Cerebellar cortex (tissue), 1 donor: ENCODE data around the gene FOXJ3.

Experiments
- DNase-seq: peaks from one replicate; pipeline ENCODE4 v3.0.0-alpha.2; 2015; ENCODE audit warnings: low spot score

The FOXJ3 gene

GRCh38 chr1:42335050-42335808 lies at the start of gene FOXJ3:
TSS of gene FOXJ3 (minus strand) at chr1:42335235. CDS start at chr1:42311093, 24,142 bp downstream.
- DNase-seq, result peak; percentile 91

GRCh38 chr1:42381280-42381673 lies 46.2 kb upstream of the FOXJ3 start:
- peak; percentile 29 for DNase-seq

- DNase-seq, result peak; percentile 62
These were observed 45.7 kb upstream of the FOXJ3 start, which contains the start of gene RIMKLA for GRCh38 chr1:42380586-42381279. TSS of gene RIMKLA (plus strand) at chr1:42380792. CDS start at chr1:42380935, 143 bp downstream.

GRCh38 chr1:42379794-42380585 lies 45.0 kb upstream of the FOXJ3 start:
- peak; percentile 26 for DNase-seq

GRCh38 chr1:42372796-42373195 lies 37.8 kb upstream of the FOXJ3 start:
- no peak for DNase-seq

GRCh38 chr1:42370876-42371549 lies 36.0 kb upstream of the FOXJ3 start:
- no peak for DNase-seq

DNA sequence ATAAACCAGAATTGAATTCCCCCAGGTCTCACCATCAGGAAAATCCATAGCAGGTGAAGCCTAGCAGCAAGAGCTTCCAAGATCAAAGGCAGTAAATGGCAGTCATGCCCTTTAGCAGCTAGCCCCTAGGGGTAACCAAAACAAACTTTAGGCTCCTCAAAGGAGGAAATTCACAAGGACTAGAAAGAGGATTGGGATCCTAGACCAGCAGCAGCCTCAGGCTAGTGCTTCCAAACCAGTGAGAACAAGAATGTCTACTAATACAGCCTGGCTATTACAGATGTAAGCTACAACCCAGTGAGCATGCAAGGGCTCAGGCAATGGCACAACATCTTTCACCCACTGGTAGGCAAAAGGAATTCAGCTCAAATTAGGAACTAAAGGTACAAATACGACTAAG lies 34.4 kb upstream of the FOXJ3 start:
- no peak for DNase-seq

- no peak for DNase-seq
These were observed 33.2 kb upstream of the FOXJ3 start for GRCh38 chr1:42368096-42368795.

DNA sequence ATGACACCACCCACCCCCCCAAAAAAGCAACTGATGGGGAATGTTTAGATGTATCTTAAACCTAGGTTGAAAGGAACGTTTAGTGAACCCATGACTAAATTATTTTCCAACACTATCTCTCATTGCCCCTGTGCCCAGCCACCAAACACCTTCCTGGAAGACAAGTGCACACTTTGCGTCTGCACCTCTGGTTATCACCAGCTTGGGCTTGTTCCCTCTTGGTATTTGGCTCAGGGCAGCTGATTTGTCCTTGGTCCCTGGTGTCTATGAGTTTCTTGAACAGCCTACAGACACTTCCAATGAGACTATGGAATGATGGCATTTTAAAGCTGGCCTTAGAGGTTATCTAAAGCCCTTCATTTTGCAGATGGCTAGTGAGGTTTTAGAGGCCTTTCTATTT lies 30.1 kb upstream of the FOXJ3 start:
- no peak for DNase-seq

DNA sequence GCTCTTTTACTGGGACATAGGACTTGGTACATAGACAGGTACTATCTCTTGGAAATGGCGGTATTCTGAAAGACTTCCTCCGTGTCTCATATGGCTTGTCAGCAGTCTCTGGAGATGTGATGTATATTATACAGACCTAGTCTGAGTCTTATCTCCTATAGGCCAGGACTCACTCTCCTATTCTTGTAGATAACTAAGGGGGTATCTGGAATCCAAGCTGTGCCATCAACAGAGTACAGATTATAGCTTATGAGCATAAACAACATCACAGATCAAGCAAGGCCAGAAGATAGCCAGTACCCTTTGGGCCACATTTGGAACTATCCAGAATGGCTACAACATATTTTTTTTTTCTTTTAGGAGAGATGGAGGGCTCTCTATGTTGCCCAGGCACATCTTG lies 29.5 kb upstream of the FOXJ3 start:
- no peak for DNase-seq

DNA sequence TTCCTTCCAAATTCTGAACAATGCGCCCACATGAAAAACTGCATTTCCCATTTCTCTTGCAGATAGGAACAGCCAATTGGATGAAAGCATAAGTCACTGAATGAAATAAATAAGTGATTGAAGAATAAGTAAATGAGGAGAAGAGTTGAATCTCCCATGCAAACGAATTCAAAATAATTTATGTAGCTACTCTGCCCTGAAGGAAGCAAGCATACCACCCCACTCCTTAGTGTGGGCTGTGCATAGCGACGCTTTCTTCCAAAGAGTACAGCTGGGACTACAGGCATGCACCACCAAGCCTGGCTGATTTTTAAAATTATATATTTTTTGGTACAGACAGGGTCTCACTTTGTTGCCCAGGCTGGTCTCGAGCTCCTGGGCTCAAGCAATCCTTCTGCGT lies 29.1 kb upstream of the FOXJ3 start:
- DNase-seq, result no peak

DNA sequence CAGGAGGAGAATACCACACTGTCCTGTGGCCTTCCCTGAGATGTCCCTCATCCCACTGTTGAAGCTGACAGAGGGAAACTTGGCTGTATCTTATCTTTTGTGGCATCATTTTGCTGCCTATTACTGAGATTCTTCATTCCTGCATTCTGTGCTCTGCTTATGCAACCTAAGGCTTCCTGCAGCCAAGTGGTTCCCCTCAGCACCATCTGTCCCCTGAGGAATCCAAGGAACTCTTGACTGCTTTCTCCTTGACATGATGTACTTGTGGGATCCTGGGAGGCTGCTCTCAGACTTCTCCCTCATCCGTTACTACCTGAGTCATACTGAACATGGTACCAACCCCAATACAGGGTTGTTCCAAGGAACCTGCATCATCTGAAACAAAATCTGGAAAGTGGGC lies 24.4 kb upstream of the FOXJ3 start:
- DNase-seq, result no peak

GRCh38 chr1:42358791-42359190 lies 23.8 kb upstream of the FOXJ3 start:
- DNase-seq, result no peak

DNA sequence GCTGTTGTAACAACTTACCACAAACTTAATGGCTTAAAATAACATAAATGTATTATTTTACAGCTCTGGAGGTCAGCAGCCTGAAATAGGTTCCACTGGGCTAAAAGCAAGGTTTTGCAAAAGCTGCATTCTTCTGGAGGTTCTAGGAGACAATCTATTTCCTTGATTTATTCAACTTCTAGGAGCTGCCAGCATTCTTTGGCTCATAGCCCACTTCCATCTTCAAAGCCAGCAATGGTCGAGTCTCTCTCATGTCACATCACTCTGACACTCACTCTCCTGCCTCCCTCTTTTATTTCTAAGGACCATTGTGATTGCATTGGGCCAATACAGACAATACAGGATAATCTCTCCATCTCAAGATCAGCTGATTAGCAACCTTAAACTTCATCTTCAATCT lies 15.1 kb upstream of the FOXJ3 start:
- no peak for DNase-seq

DNA sequence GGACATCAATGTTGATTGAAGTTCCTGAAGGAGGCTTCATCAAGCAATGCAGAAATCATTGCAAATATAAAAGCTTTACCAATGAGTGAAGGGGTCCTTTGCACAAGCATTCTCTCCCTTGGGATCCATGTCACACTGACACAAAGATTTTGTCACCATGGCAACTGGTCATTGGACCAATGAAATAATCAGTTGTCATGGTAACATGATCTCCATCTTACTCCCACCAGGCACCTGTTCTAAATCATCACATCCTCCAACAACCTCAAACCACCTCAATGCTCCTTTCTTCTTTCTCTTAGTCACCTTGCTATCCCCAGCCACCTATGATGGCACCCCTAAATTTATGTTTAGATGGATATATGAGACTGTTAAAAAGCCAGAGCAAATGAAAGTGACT lies 13.5 kb upstream of the FOXJ3 start:
- DNase-seq, result no peak

- no peak for DNase-seq
These were observed 8.0 kb upstream of the FOXJ3 start for GRCh38 chr1:42343049-42343448.

GRCh38 chr1:42340901-42341300 lies 5.9 kb upstream of the FOXJ3 start:
- no peak for DNase-seq

GRCh38 chr1:42340093-42340492 lies 5.1 kb upstream of the FOXJ3 start:
- DNase-seq, result no peak

DNA sequence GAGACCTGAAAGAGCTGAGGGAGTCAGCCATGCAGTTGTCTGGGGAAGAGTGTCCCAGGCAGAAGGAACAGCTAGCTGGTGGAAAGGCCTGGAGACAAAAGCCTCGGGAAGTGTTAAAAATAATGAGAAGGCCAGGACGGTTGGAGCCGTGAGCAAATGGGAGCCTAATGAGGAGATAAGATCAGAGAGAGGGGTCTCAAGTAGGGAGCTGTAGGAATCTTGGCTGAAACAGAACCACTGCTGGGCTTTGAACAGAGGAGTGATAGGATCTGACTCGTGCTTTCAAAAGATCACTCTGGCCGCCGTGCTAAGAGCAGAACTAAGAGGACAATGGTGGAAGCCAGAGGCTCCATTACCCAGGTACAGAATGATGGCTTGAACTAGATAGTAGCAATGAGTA lies 1.9 kb upstream of the FOXJ3 start:
- no peak for DNase-seq

GRCh38 chr1:42335809-42336518 lies 929 bp upstream of the FOXJ3 start:
- no peak for DNase-seq
